ENCODE results near the gene NT5C3A. TPM values are rescaled to one million over a fixed set of nuclear protein-coding genes. Genes with fewer than 3 reads are reported as not detected.

The NT5C3A gene
- total RNA-seq, 3 donors from 2014 or later, result 26.6 to 37.8 (median 35.9) TPM

Other genes starting within 250 kb of the NT5C3A start
- gene KBTBD2, start 171.0 kb downstream of the NT5C3A start, total RNA-seq, result 10 to 100 TPM; 16.4 to 18.9 (median 17.6) TPM
- gene FKBP9, start 105.3 kb downstream of the NT5C3A start, total RNA-seq, result under 1 TPM; 0.48 to 0.79 (median 0.58) TPM
- gene RP9, start 46.6 kb upstream of the NT5C3A start, total RNA-seq, result 10 to 100 TPM; 29.3 to 30.9 (median 30.6) TPM
- gene BBS9, start 66.8 kb upstream of the NT5C3A start, total RNA-seq, result 1 to 10 TPM; 4.1 to 5.0 (median 4.5) TPM

Data from activated T-cell treated with anti-CD3 and anti-CD28 coated beads, Interleukin-2, amount 50 U/mL, for 4 hours (primary cell).